ENCODE measurements around the gene LPAR2.
A peak's percentile ranks its signal among the peaks of the same experiment; 100 is the strongest.
"Not testable (repeated sequence)": the region's sequence is repeated elsewhere in the genome, so short reads cannot be mapped to it uniquely, and the experiment has no call there.

Gene LPAR2

DNA sequence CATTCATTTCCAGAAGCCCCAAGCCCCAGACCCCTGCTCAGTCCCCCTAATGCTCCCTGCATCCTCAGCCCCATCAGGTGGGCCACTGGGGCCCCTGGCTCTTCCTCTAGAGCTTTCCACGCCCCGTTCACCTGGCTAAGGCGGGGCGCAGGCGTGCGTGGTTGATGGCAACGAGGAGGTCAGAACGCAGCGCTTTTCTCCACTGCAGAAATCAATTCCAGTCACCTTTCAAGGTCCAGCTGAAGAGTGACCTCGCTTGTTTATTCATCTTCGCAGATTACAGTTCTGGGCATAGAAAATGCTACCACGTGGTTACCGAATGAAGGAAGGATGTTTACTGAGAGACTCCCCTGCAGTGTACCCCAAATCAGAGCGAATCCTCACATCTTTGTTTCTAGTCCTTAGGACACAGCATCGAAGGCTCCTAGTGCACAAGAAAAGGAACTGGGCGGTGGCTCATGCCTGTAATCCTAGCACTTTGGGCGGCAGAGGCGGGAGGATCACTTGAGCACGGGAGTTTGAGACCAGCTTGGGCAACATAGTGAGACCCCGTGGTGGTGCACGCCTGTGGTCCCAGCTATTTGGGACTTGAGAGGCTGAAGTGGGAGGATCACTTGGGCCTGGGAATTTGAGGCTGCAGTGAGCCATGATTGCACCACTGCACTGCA lies 8.7 kb downstream of the LPAR2 start:
- Histone ChIP-seq H3K36me3 (ENCODE audit: control insufficient read depth, insufficient read depth, low read length) (peaks cover 11% of the 10 kb centered on the region), H3K4me3 (ENCODE audit: insufficient read depth, low read depth, low read length, poor library complexity, severe bottlenecking) (no peak overlapping the region), H3K27ac (ENCODE audit: insufficient read depth, low read length, poor library complexity, severe bottlenecking) (peak overlapping the region; percentile 73), H3K4me1 (ENCODE audit: control insufficient read depth, insufficient read depth, low read length, poor library complexity, severe bottlenecking) (peaks cover 22% of the 10 kb centered on the region), H3K9me3 (ENCODE audit: control insufficient read depth, low read length) (no peaks in the 10 kb centered on the region), H3K27me3 (replicated peaks; ENCODE audit: control insufficient read depth, insufficient read depth, low read length, poor library complexity, severe bottlenecking) (no peaks in the 10 kb centered on the region)
- DNase-seq: no peak

DNA sequence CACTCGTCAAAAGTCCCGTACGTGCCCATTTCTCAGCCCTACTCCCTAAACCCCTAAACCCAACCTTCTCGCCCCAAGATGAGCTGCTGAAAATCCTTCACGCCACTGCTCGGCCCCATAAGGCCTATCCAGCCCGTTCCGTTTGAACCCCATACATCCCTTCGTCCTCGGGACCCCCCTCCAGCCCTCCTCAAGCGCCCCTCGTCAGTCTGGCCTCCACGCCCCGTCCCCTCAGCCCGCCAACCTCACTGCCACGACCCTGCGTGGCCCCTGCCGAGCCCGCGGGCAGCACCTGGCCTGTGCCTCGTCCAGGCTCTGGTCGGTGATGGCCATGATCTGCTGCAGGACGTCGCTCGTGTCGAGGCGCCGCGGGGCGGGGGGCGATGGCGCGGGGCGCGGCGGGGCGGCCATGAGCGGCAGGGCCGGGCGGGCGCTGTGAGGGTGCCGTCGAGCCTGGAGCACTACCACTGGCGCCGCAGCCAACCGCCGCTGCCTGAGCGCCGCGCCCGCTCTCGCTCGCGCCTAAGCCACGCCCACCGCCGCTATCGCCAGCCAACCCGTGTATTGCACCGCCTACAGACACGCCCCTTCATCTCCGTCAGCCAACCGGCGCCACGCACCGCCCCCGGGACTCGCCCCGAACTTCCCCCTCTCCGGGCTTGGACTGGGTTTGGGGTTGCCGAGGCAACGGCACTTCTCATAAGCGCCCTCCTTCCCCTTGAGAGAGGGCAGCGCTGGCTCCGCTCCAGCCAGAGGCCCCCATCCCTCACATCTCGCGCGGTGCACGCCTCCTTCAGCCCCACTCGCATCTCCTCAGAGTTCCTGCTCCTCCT lies 9.6 kb downstream of the LPAR2 start, which contains the start of gene PBX4:
Gene PBX4, minus strand, starts transcription at position 469 of the 833 bp plus-strand sequence. Its CDS starts 58 bp downstream, at position 411.
- H3K4me3 ChIP-seq (ENCODE audit: insufficient read depth, low read depth, low read length, poor library complexity, severe bottlenecking): peak within 1 kb of the TSS; percentile 87

GRCh38 chr19:19615086-19615485 lies 12.9 kb downstream of the LPAR2 start:
- H3K4me3 ChIP-seq (ENCODE audit: insufficient read depth, low read depth, low read length, poor library complexity, severe bottlenecking): no peak overlapping the region
- H3K4me1 ChIP-seq (ENCODE audit: control insufficient read depth, insufficient read depth, low read length, poor library complexity, severe bottlenecking): peaks cover 23% of the 10 kb centered on the region
- peak in 2 of 3 donors; percentile 39 to 51 for DNase-seq
- no peak overlapping the region for H3K27ac ChIP-seq (ENCODE audit: insufficient read depth, low read length, poor library complexity, severe bottlenecking)
- no peaks in the 10 kb centered on the region for H3K36me3 ChIP-seq (ENCODE audit: control insufficient read depth, insufficient read depth, low read length)
- no peaks in the 10 kb centered on the region for H3K9me3 ChIP-seq (ENCODE audit: control insufficient read depth, low read length)
- H3K27me3 ChIP-seq (replicated peaks; ENCODE audit: control insufficient read depth, insufficient read depth, low read length, poor library complexity, severe bottlenecking): no peaks in the 10 kb centered on the region

More for the DNA sequence above, 9.6 kb downstream of the LPAR2 start, which contains the start of gene PBX4:
- Histone ChIP-seq H3K36me3 (ENCODE audit: control insufficient read depth, insufficient read depth, low read length) (peaks cover 3% of the 10 kb centered on the region), H3K27me3 (replicated peaks; ENCODE audit: control insufficient read depth, insufficient read depth, low read length, poor library complexity, severe bottlenecking) (no peaks in the 10 kb centered on the region), H3K4me1 (ENCODE audit: control insufficient read depth, insufficient read depth, low read length, poor library complexity, severe bottlenecking) (peaks cover 23% of the 10 kb centered on the region), H3K27ac (ENCODE audit: insufficient read depth, low read length, poor library complexity, severe bottlenecking) (peak within 1 kb of the TSS; percentile 92), H3K9me3 (ENCODE audit: control insufficient read depth, low read length) (no peaks in the 10 kb centered on the region)
- DNase-seq: peak; percentile 99

DNA sequence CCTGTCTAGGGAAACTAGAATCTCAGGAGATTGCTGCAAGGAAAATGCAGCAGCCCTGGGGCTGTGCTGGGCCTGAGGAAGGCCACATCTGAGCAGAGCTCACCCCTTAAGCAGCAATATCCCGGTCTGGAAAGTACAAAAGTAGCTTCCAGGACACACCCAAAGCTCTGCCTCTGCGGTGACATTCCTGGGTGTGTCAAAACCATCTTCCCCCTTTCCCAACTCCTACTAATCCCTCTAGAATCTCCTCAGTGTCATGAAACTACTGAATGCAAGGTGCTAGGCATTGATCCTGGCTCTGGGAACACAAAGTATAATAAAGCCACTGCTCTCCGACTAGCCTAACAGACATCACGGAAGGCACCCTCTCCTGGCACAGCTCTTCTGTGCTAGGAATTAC lies 14.5 kb downstream of the LPAR2 start:
- no peaks in the 10 kb centered on the region for H3K9me3 ChIP-seq (ENCODE audit: control insufficient read depth, low read length)
- no peaks in the 10 kb centered on the region for H3K27me3 ChIP-seq (replicated peaks; ENCODE audit: control insufficient read depth, insufficient read depth, low read length, poor library complexity, severe bottlenecking)
- H3K4me1 ChIP-seq (ENCODE audit: control insufficient read depth, insufficient read depth, low read length, poor library complexity, severe bottlenecking): peaks cover 16% of the 10 kb centered on the region
- no peak overlapping the region for H3K27ac ChIP-seq (ENCODE audit: insufficient read depth, low read length, poor library complexity, severe bottlenecking)
- H3K36me3 ChIP-seq (ENCODE audit: control insufficient read depth, insufficient read depth, low read length): no peaks in the 10 kb centered on the region
- H3K4me3 ChIP-seq (ENCODE audit: insufficient read depth, low read depth, low read length, poor library complexity, severe bottlenecking): no peak overlapping the region
- DNase-seq: no peak

- H3K9me3 ChIP-seq (ENCODE audit: control insufficient read depth, low read length): no peaks in the 10 kb centered on the region
- H3K27me3 ChIP-seq (replicated peaks; ENCODE audit: control insufficient read depth, insufficient read depth, low read length, poor library complexity, severe bottlenecking): no peaks in the 10 kb centered on the region
- no peak overlapping the region for H3K4me3 ChIP-seq (ENCODE audit: insufficient read depth, low read depth, low read length, poor library complexity, severe bottlenecking)
- DNase-seq: no peak
- no peaks in the 10 kb centered on the region for H3K36me3 ChIP-seq (ENCODE audit: control insufficient read depth, insufficient read depth, low read length)
- H3K27ac ChIP-seq (ENCODE audit: insufficient read depth, low read length, poor library complexity, severe bottlenecking): no peak overlapping the region
- H3K4me1 ChIP-seq (ENCODE audit: control insufficient read depth, insufficient read depth, low read length, poor library complexity, severe bottlenecking): peaks cover 21% of the 10 kb centered on the region
Observed at GRCh38 chr19:19610376-19611202, 17.4 kb downstream of the LPAR2 start.

DNA sequence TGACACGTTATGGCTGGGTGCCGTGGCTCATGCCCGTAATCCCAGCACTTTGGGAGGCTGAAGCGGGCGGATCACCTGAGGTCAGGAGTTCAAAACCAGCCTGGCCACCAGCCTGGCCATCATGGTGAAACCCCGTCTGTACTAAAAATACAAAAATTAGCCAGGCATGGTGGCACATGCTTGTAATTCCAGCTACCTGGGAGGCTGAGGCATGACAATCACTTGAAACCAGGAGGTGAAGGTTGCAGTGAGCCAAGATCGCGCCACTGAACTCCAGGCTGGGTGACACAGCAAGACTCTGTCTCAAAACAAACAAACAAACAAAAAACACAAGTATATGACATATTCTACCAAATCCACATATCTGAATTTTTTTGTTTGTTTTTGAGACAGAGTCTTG lies 21.3 kb downstream of the LPAR2 start:
- H3K27ac ChIP-seq (ENCODE audit: insufficient read depth, low read length, poor library complexity, severe bottlenecking): peak overlapping the region; percentile 73
- not testable (repeated sequence) for H3K36me3 ChIP-seq (ENCODE audit: control insufficient read depth, insufficient read depth, low read length); DNase-seq; H3K9me3 ChIP-seq (ENCODE audit: control insufficient read depth, low read length); H3K27me3 ChIP-seq (replicated peaks; ENCODE audit: control insufficient read depth, insufficient read depth, low read length, poor library complexity, severe bottlenecking); H3K4me3 ChIP-seq (ENCODE audit: insufficient read depth, low read depth, low read length, poor library complexity, severe bottlenecking)
- H3K4me1 ChIP-seq (ENCODE audit: control insufficient read depth, insufficient read depth, low read length, poor library complexity, severe bottlenecking): peaks cover 38% of the 10 kb centered on the region

DNA sequence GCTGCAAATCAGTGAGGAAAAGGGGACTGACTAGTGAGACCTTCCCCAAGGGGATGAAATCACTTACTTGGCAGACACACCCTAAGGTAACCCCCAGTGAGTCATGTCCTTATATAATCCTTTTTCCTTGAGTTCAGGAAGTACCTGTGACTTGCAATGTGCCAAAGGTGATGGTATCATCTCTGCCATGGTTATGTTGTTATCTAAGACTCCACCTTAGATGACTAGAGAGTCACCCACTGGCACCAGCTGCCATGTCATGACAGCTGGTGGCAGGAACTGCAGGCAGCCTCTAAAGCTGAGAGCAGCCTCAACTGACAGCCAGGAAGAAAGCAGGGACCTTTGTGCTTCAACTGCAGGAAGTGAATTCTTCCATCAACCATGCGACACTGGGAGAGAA lies 22.0 kb downstream of the LPAR2 start:
- DNase-seq: peak; percentile 54 to 64 (median 59)
- no peaks in the 10 kb centered on the region for H3K9me3 ChIP-seq (ENCODE audit: control insufficient read depth, low read length)
- no peak overlapping the region for H3K4me3 ChIP-seq (ENCODE audit: insufficient read depth, low read depth, low read length, poor library complexity, severe bottlenecking)
- H3K27me3 ChIP-seq (replicated peaks; ENCODE audit: control insufficient read depth, insufficient read depth, low read length, poor library complexity, severe bottlenecking): no peaks in the 10 kb centered on the region
- peaks cover 45% of the 10 kb centered on the region for H3K4me1 ChIP-seq (ENCODE audit: control insufficient read depth, insufficient read depth, low read length, poor library complexity, severe bottlenecking)
- H3K27ac ChIP-seq (ENCODE audit: insufficient read depth, low read length, poor library complexity, severe bottlenecking): peak overlapping the region; percentile 73
- no peaks in the 10 kb centered on the region for H3K36me3 ChIP-seq (ENCODE audit: control insufficient read depth, insufficient read depth, low read length)

DNA sequence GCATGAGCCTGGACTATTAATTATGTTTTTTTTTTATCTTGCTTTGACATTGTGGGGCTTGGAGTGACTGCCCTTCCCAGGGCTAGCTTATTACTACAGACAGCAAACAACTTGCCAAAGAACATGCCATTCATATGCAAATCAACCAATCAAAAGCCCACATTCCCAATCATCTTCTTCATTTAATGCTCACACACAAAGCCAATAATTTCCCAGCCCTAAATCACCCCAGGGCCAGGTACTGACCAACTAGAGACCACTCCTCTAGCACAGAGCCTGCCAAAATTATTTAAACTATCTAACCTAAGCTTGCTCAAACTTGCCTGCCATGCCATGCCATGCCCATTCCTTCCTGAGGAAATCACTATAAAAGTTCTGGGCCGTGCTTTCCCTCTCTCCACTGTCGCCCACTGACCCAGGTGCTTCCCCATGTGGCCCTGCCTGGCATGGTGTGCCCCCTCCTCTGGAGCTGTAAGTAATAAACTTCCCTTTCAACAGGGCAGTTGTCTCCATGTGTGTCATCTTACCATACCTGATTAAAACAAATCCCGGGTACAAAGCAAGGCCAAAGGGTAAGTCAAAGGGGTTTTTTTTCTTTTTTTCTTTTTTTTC lies 25.2 kb downstream of the LPAR2 start:
- no peak for DNase-seq
- Histone ChIP-seq H3K36me3 (ENCODE audit: control insufficient read depth, insufficient read depth, low read length) (no peaks in the 10 kb centered on the region), H3K27ac (ENCODE audit: insufficient read depth, low read length, poor library complexity, severe bottlenecking) (peak overlapping the region; percentile 69), H3K9me3 (ENCODE audit: control insufficient read depth, low read length) (no peaks in the 10 kb centered on the region), H3K27me3 (replicated peaks; ENCODE audit: control insufficient read depth, insufficient read depth, low read length, poor library complexity, severe bottlenecking) (no peaks in the 10 kb centered on the region), H3K4me1 (ENCODE audit: control insufficient read depth, insufficient read depth, low read length, poor library complexity, severe bottlenecking) (peaks cover 70% of the 10 kb centered on the region), H3K4me3 (ENCODE audit: insufficient read depth, low read depth, low read length, poor library complexity, severe bottlenecking) (no peak overlapping the region)

DNA sequence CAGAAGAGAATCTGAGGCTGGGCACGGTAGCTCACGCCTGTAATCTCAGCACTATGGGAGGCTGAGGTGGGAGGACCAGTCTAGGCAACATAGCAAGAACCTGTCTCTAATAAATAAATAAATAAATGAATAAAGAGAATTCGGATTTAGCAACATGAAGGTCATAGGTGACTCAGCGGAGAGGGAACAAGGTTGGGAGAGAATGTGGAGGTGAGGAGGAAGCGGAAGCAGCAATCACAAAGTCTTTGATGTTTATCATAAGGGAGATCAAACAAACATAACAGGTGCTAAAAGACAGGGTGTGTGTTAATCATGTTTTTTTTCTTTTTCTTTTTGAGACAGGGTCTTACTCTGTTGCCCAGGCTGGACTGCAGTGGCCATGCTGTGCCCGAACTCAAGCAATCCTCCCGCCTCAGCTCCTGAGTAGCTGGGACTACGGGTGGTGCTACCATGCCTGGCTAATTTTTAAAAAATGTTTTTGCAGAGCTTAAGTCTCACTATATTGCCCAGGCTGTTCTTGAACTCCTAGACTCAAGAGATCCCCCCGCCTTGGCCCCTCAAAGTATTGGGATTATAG lies 25.8 kb downstream of the LPAR2 start:
- peaks cover 76% of the 10 kb centered on the region for H3K4me1 ChIP-seq (ENCODE audit: control insufficient read depth, insufficient read depth, low read length, poor library complexity, severe bottlenecking)
- H3K27ac ChIP-seq (ENCODE audit: insufficient read depth, low read length, poor library complexity, severe bottlenecking): peak overlapping the region; percentile 69
- DNase-seq: peak; percentile 49 to 61 (median 61)
- H3K9me3 ChIP-seq (ENCODE audit: control insufficient read depth, low read length): no peaks in the 10 kb centered on the region
- H3K27me3 ChIP-seq (replicated peaks; ENCODE audit: control insufficient read depth, insufficient read depth, low read length, poor library complexity, severe bottlenecking): no peaks in the 10 kb centered on the region
- no peaks in the 10 kb centered on the region for H3K36me3 ChIP-seq (ENCODE audit: control insufficient read depth, insufficient read depth, low read length)
- peak overlapping the region; percentile 33 for H3K4me3 ChIP-seq (ENCODE audit: insufficient read depth, low read depth, low read length, poor library complexity, severe bottlenecking)
